Posterior vena cava (tissue), 2 donors: ENCODE data around the gene SHANK3. TPM values are rescaled to one million over a fixed set of nuclear protein-coding genes. Genes with fewer than 3 reads are reported as not detected.

Experiments used
- DNase-seq: peaks from one replicate; pipeline ENCODE4 v3.0.0-alpha.2; 2020; ENCODE audit warnings: low spot score
- intact Hi-C, 2 donors: fragments of 100-400 bp; cut with DNase I; formaldehyde crosslinking; loops; one replicate each; pipeline versions ENCODE4 v1.14.1 to v1.14.2; 2022 to 2023
- total RNA-seq, 2 donors: library from RNA; stranded (reverse); fragmentation: NEBNext Ultra II Directional; extraction: Animal tissue kit (Norgen Biotek cat#: 25700); gene quantifications; one replicate each; pipeline ENCODE4 v1.2.1, GENCODE V29; 2021
- donor health status: DM: yes; HTN: yes; CAD: no.
- donor health status: DM: yes; HTN: yes; CAD: no.

Gene SHANK3
- total RNA-seq, 2 donors from 2014 or later, result 24.2 to 34.4 TPM

GRCh38 chr22:50719814-50720300 is 47.2 kb downstream of the SHANK3 start:
- DNase-seq, result no peak
- intact Hi-C loops, result no loop called here

- intact Hi-C loops, result no loop called here
Observed at GRCh38 chr22:50720301-50721256, 48.0 kb downstream of the SHANK3 start.

GRCh38 chr22:50721257-50721844 is 48.7 kb downstream of the SHANK3 start:
- intact Hi-C loops, result no loop called here
- DNase-seq, result no peak

More at GRCh38 chr22:50720301-50721256, 48.0 kb downstream of the SHANK3 start:
- DNase-seq, result no peak

- no peak for DNase-seq
- intact Hi-C loops, result no loop called here
Observed at GRCh38 chr22:50722048-50722701, 49.6 kb downstream of the SHANK3 start.

Other genes with a start within 250 kb of the SHANK3 start
- 10 to 100 TPM; 58.5 to 83.8 TPM for gene SBF1, start 197.8 kb upstream of the SHANK3 start, total RNA-seq
- gene ADM2, start 191.3 kb upstream of the SHANK3 start, total RNA-seq, result under 1 TPM; 0.14 to 0.56 TPM
- gene MIOX, start 186.0 kb upstream of the SHANK3 start, total RNA-seq, result not detected
- gene LMF2, start 165.1 kb upstream of the SHANK3 start, total RNA-seq, result 10 to 100 TPM; 39.0 to 53.3 TPM
- 10 to 100 TPM; 32.1 to 32.7 TPM for gene NCAPH2, start 164.6 kb upstream of the SHANK3 start, total RNA-seq
- gene SCO2, start 147.2 kb upstream of the SHANK3 start, total RNA-seq, result 1 to 10 TPM in 1 of 2 donors, not detected in 1; 2.6 TPM
- gene TYMP, start 142.8 kb upstream of the SHANK3 start, total RNA-seq, result 10 to 100 TPM; 52.8 to 63.8 TPM
- gene KLHDC7B, start 126.9 kb upstream of the SHANK3 start, total RNA-seq, result under 1 TPM; 0.14 to 0.28 TPM
- gene SYCE3, start 109.9 kb upstream of the SHANK3 start, total RNA-seq, result not detected
- gene CPT1B, start 94.4 kb upstream of the SHANK3 start, total RNA-seq, result 1 to 10 TPM; 6.0 to 8.1 TPM
- gene CHKB, start 90.0 kb upstream of the SHANK3 start, total RNA-seq, result 10 to 100 TPM; 30.1 to 31.6 TPM
- gene MAPK8IP2, start 72.0 kb upstream of the SHANK3 start, total RNA-seq, result under 1 TPM; 0.24 to 0.56 TPM
- 10 to 100 TPM; 21.8 to 29.4 TPM for gene ARSA, start 44.7 kb upstream of the SHANK3 start, total RNA-seq
- 1 to 10 TPM in 1 of 2 donors, under 1 TPM in 1; 0.65 to 2.6 TPM for gene ACR, start 65.4 kb downstream of the SHANK3 start, total RNA-seq
- 10 to 100 TPM; 15.9 to 19.2 TPM for gene RABL2B, start 110.8 kb downstream of the SHANK3 start, total RNA-seq